HG02970 (cell line): ENCODE measurements around the gene ITPR2.
"Not testable (repeated sequence)": the region's sequence is repeated elsewhere in the genome, so short reads cannot be mapped to it uniquely, and the experiment has no call there.

Experiments
- ATAC-seq: cut with Tn5 transposase; IDR thresholded peaks from one replicate; pipeline ENCODE4 v1.9.1; 2021; ENCODE audit warnings: mild to moderate bottlenecking, moderate library complexity, moderate number of reproducible peaks; ENCODE audit not compliant: unreplicated experiment, low FRiP score

Gene ITPR2

DNA sequence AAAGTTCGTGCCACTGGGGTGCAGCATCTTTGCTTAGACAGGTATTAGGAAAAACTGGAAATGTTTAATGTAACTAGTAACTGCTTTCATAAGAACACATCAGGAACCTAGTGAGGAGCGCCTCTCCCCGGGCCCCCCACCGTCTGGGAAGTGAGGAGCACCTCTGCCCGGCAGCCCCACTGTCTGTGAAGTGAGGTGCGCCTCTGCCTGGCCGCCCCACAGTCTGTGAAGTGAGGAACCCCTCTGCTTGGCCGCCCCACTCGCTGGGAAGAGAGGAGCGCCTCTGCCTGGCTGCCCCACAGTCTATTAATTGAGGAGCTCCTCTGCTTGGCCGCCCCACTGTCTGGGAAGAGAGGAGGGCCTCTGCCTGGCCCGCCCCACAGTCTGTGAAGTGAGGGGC, 224.7 kb downstream of the ITPR2 start:
- no peak for ATAC-seq

- ATAC-seq = no peak
These were observed 226.1 kb downstream of the ITPR2 start for GRCh38 chr12:26606911-26607310.

DNA sequence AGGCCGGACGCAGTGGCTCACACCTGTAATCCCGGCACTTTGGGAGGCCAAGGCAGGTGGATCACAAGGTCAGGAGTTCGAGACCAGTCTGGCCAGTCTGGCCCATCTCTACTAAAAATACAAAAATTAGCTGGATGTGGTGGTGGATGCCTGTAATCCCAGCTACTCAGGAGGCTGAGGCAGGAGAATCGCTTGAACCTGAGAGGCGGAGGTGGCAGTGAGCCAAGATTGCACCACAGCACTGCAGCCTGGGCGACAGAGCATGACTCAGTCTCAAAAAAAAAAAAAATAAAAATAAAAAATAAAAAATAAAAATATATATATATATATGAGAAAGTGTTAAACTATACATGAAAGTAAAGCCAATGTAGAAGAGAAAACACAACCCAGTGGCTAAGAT, 228.2 kb downstream of the ITPR2 start:
- not testable (repeated sequence) for ATAC-seq

DNA sequence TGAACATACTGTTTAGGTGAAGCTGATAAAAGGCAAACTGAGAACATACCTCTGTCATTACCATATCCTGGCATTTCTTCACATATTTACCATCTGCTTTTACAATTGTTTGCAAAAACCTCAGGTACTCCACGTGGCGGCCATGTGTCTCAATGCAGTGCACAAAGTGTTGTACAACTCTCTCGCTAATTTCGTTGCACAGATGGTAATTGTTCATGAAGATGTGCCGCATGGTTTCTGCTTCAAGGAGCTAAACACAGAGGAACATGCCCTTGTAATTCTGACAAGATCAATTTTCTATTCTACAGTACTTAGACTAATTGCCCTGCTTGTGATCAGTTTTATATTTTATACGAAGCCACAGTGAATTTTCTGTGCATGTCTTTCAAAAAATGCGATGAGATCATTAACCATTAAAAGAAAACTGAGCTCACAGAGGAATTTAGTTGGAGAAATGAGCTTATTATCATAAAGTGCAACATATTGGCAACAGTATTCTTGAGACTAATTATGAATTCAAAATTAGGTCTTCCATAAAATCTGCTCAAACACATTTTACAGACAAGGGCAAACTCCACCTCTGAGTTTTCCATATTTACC, 233.8 kb downstream of the ITPR2 start:
- no peak for ATAC-seq

DNA sequence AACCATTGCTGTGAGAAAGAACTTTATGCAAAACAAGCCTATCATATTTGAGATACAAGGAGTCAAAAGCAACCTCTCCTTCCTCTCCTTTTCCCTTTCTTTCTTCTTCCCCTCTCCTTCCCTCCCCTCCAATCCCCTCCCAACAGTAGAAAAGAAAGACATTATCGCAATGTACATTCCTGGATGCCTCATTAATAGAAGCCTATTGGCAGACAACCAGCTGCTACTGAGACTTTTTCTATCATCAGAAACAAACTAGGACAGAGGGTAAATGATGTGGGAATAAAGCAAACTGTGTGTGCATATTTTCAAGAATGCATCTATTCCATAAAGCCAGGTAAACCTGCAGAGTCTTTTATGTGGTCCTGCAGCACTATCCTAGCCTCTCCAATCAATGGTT, 237.2 kb downstream of the ITPR2 start:
- no peak for ATAC-seq

DNA sequence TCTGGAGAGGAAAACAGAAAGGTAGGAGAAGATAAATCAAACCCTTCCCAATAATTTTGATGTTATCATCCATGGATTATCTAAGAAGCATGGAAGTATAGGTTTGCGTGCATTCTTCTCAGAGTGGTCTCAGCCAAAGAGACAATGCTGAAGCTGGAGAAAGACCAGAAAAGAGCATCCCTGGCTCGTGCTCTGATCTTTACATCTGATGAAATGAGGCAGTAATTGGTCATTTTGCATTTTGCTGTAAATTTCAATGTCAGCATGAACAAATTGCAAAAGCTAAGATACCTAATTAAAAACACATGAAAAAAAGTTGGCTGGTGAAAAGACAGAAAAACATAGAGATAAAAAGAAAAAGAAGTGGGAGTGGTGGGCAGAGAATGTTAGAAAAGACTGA, 252.4 kb downstream of the ITPR2 start:
- no peak for ATAC-seq

DNA sequence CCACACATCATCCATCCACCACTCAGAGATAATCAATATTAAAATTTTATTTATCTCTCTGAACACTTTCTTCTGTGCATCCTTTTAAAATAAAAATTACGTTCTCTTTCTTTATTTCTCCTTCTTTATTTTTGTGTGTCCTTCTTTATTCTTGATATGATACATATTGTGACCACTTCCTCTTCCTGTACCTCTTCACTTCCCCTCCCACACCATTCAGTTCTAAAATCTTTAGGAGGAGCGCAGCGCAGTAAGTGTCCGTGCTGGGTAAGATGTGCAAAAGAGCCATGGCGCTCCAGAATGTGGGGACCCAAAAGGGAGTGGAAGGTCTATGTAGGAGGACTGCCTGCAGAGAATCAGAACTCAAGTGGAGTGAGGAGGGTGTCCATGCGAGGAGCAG, 256.7 kb downstream of the ITPR2 start:
- no peak for ATAC-seq

GRCh38 chr12:26573225-26573909, 259.6 kb downstream of the ITPR2 start:
- ATAC-seq = no peak

DNA sequence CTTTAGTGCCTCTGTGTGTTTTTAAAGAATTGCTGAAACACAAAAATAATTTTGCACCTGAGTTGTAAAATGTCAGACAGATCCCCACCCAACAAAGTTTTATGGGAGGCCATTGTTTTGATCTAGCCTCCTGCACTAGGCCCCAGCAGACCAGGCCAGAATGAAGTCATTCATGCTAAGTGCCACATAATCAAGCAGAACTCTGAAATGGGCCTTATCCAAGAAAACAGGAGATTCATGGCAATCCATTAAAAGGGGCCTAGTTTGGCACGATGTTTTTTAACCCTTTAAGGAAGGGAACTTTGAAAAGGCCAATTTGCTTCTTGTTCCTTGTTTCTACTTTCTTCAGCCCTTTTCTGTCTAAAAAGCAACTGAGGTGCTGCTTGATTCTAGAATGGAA, 260.9 kb downstream of the ITPR2 start:
- no peak for ATAC-seq

DNA sequence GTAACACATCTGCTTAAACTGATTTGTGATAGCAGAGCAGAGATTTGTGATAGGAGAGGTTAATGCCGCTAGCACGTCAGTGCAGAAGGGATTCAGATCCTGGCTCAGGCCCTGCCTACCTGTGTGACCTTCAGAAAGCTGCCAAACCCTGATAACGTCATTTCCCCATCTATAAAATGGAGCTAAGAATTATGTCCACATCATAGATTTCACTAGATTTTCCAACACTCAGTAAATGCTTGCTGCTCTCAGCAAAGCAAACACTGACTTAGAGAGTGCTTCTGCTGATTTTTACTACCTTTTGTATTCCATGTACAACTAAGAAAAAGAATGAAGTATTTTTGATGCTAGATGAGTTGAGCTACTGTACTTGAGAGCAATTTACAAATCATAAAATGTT, 261.4 kb downstream of the ITPR2 start:
- ATAC-seq = no peak

GRCh38 chr12:26567126-26567525, 265.9 kb downstream of the ITPR2 start:
- ATAC-seq = no peak

DNA sequence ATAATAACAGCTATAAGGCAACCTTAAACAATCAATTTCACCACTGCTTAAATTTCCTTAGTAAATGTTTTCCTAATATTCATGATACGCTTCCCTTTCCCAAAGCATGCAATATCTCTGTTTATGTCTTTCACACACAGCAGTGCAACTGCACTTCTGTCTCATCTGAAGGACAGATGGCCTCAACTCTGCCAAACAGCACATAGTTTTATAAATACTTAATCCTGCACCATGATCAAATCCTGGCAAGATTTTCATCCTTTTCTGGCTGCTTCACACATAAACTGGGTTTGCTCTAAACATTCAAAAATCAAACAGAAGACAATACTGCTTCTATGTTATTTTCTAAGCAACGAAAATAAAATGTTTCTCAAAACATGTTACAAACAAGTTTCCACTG, 266.3 kb downstream of the ITPR2 start:
- no peak for ATAC-seq

DNA sequence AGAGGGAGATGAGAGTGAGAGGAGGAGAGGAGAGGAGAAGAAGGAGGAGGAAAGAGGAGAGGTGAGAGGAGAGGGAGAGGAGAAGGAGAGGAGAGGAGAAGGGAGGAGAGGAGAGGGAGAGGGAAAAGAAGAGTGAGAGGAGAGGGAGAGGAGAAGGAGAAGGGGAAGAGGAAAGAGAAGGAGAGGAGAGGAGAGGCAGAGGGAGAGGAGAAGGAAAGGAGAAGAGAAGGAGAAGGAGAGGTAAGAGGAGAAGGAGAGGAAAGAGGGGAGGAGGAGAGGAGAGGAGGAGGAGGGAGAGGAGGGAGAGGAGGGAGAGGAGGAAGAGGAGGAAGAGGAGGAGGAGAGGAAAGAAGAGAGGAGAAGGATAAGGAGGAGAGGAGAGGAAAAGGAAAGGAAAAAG, 266.8 kb downstream of the ITPR2 start:
- no peak for ATAC-seq

GRCh38 chr12:26564391-26564790, 268.6 kb downstream of the ITPR2 start:
- no peak for ATAC-seq

GRCh38 chr12:26563552-26563951, 269.4 kb downstream of the ITPR2 start:
- ATAC-seq = no peak

GRCh38 chr12:26557326-26557725, 275.7 kb downstream of the ITPR2 start:
- ATAC-seq = no peak

DNA sequence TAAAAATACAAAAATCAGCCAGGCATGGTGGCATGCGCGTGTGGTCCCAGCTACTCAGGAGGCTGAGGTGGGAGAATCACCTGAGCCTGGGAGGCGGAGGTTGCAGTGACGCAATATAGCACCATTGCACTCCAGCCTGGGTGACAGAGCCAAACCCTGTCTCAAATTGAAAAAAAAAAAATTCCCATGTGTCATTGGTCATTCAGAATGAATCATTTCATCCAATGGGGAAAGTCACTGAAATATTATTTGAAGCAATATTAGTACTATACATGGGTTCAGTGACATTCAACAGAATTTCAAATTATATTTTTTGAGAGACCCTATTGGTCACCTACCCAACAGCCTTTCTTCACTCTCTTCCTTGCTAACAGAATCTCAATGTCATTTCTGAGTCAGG, 276.1 kb downstream of the ITPR2 start:
- ATAC-seq = no peak

- ATAC-seq = no peak
These were observed 277.9 kb downstream of the ITPR2 start for GRCh38 chr12:26555139-26555538.

GRCh38 chr12:26554332-26554731, 278.7 kb downstream of the ITPR2 start:
- no peak for ATAC-seq

- no peak for ATAC-seq
These were observed 281.6 kb downstream of the ITPR2 start for GRCh38 chr12:26551385-26551784.

DNA sequence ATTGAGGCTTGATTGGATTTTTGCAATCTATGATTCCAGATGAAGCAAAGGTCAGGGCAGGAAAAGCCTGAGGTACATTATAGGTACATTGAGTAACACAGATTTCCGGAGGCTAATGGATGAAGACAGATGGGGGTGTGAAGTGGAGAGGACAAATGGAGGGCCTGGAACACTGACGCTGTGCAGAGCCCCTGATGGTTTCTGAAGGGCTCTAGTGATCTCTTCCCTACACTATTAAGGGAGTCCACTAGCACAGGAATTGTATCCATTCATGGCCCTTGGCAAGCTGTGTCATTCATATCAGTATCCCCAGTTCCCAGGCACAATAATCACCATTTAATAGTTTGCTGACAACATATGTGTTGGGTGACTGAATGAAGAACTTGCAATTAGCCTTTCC, 284.8 kb downstream of the ITPR2 start:
- ATAC-seq = no peak

GRCh38 chr12:26546535-26547314, 286.3 kb downstream of the ITPR2 start:
- no peak for ATAC-seq
